Prostate gland (tissue), 2 donors: ENCODE results near the gene SYT14. TPM values are rescaled to one million over a fixed set of nuclear protein-coding genes. Genes with fewer than 3 reads are reported as not detected.

Experiments
- DNase-seq: peaks from one replicate; pipeline ENCODE4 v3.0.0-alpha.2; 2019; ENCODE audit warnings: low spot score
- H3K27ac ChIP-seq, 2 donors: fragments of 200-600 bp; sonication (generic); 2 replicates each; pipeline ENCODE4 v1.5.1; 2017 to 2019
- H3K27me3 ChIP-seq: fragments of 200-600 bp; sonication (generic); replicated peaks from 2 replicates; pipeline ENCODE4 v1.5.1; 2019; ENCODE audit not compliant: insufficient read depth
- H3K36me3 ChIP-seq, 2 donors: fragments of 200-600 bp; sonication (generic); 1 replicate in 1 of 2; 2 replicates in 1 of 2; pipeline versions ENCODE4 v1.5.1 to v1.8.1; 2017 to 2019
- H3K4me1 ChIP-seq: fragments of 200-600 bp; sonication (generic); replicated peaks from 2 replicates; pipeline ENCODE4 v1.5.1; 2019
- H3K4me3 ChIP-seq, 2 donors: fragments of 200-600 bp; sonication (generic); 2 replicates each; pipeline ENCODE4 v1.5.1; 2017 to 2019
- H3K9me3 ChIP-seq: fragments of 200-600 bp; sonication (generic); 2 replicates; pipeline ENCODE4 v1.5.1; 2017
- CTCF ChIP-seq, 4 experiments: fragments of 200-600 bp in 2 of 4; fragments of 450-650 bp in 2 of 4; sonication (generic) in 2 of 4; IDR thresholded peaks; 1 replicate in 3 of 4; 2 replicates in 1 of 4; pipeline ENCODE4 v1.5.1; 2016 to 2019; ENCODE audit warnings: antibody characterized with exemption in 4 of 4, mild to moderate bottlenecking in 2 of 4, moderate library complexity in 2 of 4
- POLR2A ChIP-seq: fragments of 450-650 bp; IDR thresholded peaks from one replicate; pipeline ENCODE4 v1.6.1; 2016; ENCODE audit warnings: antibody characterized with exemption, mild to moderate bottlenecking
- POLR2AphosphoS5 ChIP-seq: sonication (generic); formaldehyde crosslinking; IDR thresholded peaks from one replicate; pipeline ENCODE4 v1.6.1; 2017; ENCODE audit warnings: antibody characterized with exemption
- WGBS: methylation state at CpG from one replicate; pipeline ENCODE4 v1.1.5; 2018; 5-methylcytosine and 5-hydroxymethylcytosine counted together
- intact Hi-C: fragments of 100-400 bp; cut with DNase I; formaldehyde crosslinking; loops from one replicate; pipeline ENCODE4 v1.14.2; 2022
- total RNA-seq, 2 donors: library from RNA; depleted of rRNA; stranded (reverse); fragments of >200 nt; gene quantifications; one replicate each; pipeline ENCODE4 v1.1.0, GENCODE V29; 2016

Gene SYT14
- total RNA-seq, 2 donors from 2014 or later = 0.41 to 6.0 TPM

- DNase-seq = no peak
- intact Hi-C loops = no loop called here
- no peaks in the 10 kb centered on the region for H3K9me3 ChIP-seq
- no peak overlapping the region for H3K4me3 ChIP-seq
- no peaks in the 10 kb centered on the region for H3K36me3 ChIP-seq
- TF ChIP-seq CTCF (IDR thresholded peaks at IDR 0.05) (no peak), POLR2A (no peak), POLR2AphosphoS5 (no peak)
- no peaks in the 10 kb centered on the region for H3K27me3 ChIP-seq
- H3K27ac ChIP-seq = no peak overlapping the region
- H3K4me1 ChIP-seq = no peaks in the 10 kb centered on the region
Measured at GRCh38 chr1:209924390-209924789, 13.6 kb upstream of the SYT14 start.

GRCh38 chr1:209926045-209926444 is 12.0 kb upstream of the SYT14 start:
- Histone ChIP-seq H3K9me3 (no peaks in the 10 kb centered on the region), H3K4me1 (no peaks in the 10 kb centered on the region), H3K27me3 (no peaks in the 10 kb centered on the region), H3K27ac (no peak overlapping the region), H3K4me3 (no peak overlapping the region), H3K36me3 (no peaks in the 10 kb centered on the region)
- no peak for DNase-seq
- 18% methylated on average over 3 of the region's 3 CpGs for WGBS
- intact Hi-C loops = no loop called here
- no peak for TF ChIP-seq POLR2A
- no peak for TF ChIP-seq CTCF (IDR thresholded peaks at IDR 0.05)
- no peak for TF ChIP-seq POLR2AphosphoS5

GRCh38 chr1:209927466-209927865 is 10.6 kb upstream of the SYT14 start:
- intact Hi-C loops = no loop called here

GRCh38 chr1:209929751-209930150 is 8.3 kb upstream of the SYT14 start:
- no peaks in the 10 kb centered on the region for H3K9me3 ChIP-seq
- no peaks in the 10 kb centered on the region for H3K27me3 ChIP-seq
- H3K4me3 ChIP-seq = no peak overlapping the region
- DNase-seq = no peak
- H3K36me3 ChIP-seq = no peaks in the 10 kb centered on the region
- no peak for TF ChIP-seq CTCF (IDR thresholded peaks at IDR 0.05)
- no peak for TF ChIP-seq POLR2A
- no peak for TF ChIP-seq POLR2AphosphoS5
- H3K4me1 ChIP-seq = no peaks in the 10 kb centered on the region
- H3K27ac ChIP-seq = no peak overlapping the region
- intact Hi-C loops = no loop called here

More at GRCh38 chr1:209927466-209927865, 10.6 kb upstream of the SYT14 start:
- Histone ChIP-seq H3K27ac (no peak overlapping the region), H3K4me3 (no peak overlapping the region), H3K9me3 (no peaks in the 10 kb centered on the region), H3K36me3 (no peaks in the 10 kb centered on the region), H3K4me1 (no peaks in the 10 kb centered on the region), H3K27me3 (no peaks in the 10 kb centered on the region)
- DNase-seq = no peak
- TF ChIP-seq POLR2AphosphoS5 (no peak), POLR2A (no peak), CTCF (IDR thresholded peaks at IDR 0.05) (no peak)

GRCh38 chr1:209931141-209931540 is 6.9 kb upstream of the SYT14 start:
- Histone ChIP-seq H3K27me3 (no peaks in the 10 kb centered on the region), H3K27ac (no peak overlapping the region), H3K36me3 (no peaks in the 10 kb centered on the region), H3K4me3 (no peak overlapping the region), H3K4me1 (no peaks in the 10 kb centered on the region), H3K9me3 (no peaks in the 10 kb centered on the region)
- intact Hi-C loops = no loop called here
- no peak for DNase-seq
- WGBS = 81% methylated on average over 2 of the region's 2 CpGs
- TF ChIP-seq CTCF (IDR thresholded peaks at IDR 0.05) (no peak), POLR2AphosphoS5 (no peak), POLR2A (no peak)
